HepG2 (cell line): Measurements from ENCODE around the gene ZNF503. TPM values are rescaled to one million over a fixed set of nuclear protein-coding genes. Genes with fewer than 3 reads are reported as not detected.

Experiments used
- ATAC-seq: fragments of 200-7000 bp; cut with Tn5 transposase; 3 replicates; pipeline ENCODE4 v1.9.1; 2020; ENCODE audit warnings: mild to moderate bottlenecking, moderate library complexity
- BruUV-seq: library from RNA; stranded (reverse); fragments of 400-500 nt; replicated peaks from 2 replicates; lab custom pipeline; 2021; lab: Mats Ljungman, UMichigan
- CTCF ChIA-PET: fragments of 300-600 bp; formaldehyde crosslinking; extraction: SDS; loops from one replicate; lab custom pipeline; 2021; ENCODE audit warnings: low total read pairs, inconsistent platforms, low intra/inter-chr PET ratio; lab: Yijun Ruan, JAX
- POLR2A ChIA-PET: fragments of 350-600 bp; sonication (Branson Sonifier 250); formaldehyde crosslinking; loops from one replicate; lab custom pipeline; 2020; ENCODE audit warnings: antibody characterized with exemption, inconsistent platforms; lab: Yijun Ruan, JAX
- DNase-seq: peaks from one replicate; pipeline ENCODE4 v3.0.0-alpha.2; 2015; ENCODE audit warnings: low spot score
- FAIRE-seq: peaks from 3 replicates; lab custom pipeline; 2011; peaks lifted over from hg19 to GRCh38; lab: Jason Lieb, UNC
- H2AFZ ChIP-seq: one replicate; pipeline ENCODE4 v1.6.1; 2011; ENCODE audit warnings: low read length, inconsistent platforms
- H3K27ac ChIP-seq: fragments of 300-600 bp; 3 replicates; pipeline ENCODE4 v1.8.0; 2011; ENCODE audit warnings: mixed run types, mild to moderate bottlenecking, mixed read lengths, low read length, inconsistent platforms; ENCODE audit not compliant: insufficient read depth; ENCODE audit errors: extremely low read length
- H3K27me3 ChIP-seq, 2 experiments: fragments of 200-600 bp in 1 of 2; 2 replicates in 1 of 2; 3 replicates in 1 of 2; pipeline versions ENCODE4 v1.6.0 to v1.8.0; 2011; ENCODE audit warnings: low read length in 2 of 2, mild to moderate bottlenecking in 2 of 2, moderate library complexity in 2 of 2, inconsistent platforms in 1 of 2; ENCODE audit not compliant: insufficient read depth in 2 of 2, control insufficient read depth in 1 of 2
- H3K36me3 ChIP-seq, 2 experiments: fragments of 200-600 bp in 1 of 2; replicated peaks in 1 of 2; 2 replicates in 1 of 2; 3 replicates in 1 of 2; pipeline versions ENCODE4 v1.5.1 to v1.8.0; 2011; ENCODE audit warnings: low read length in 2 of 2, inconsistent platforms in 1 of 2; ENCODE audit not compliant: insufficient read depth in 2 of 2, control insufficient read depth in 1 of 2
- H3K4me1 ChIP-seq: 2 replicates; pipeline ENCODE4 v1.5.1; 2012; ENCODE audit warnings: low read length, inconsistent platforms; ENCODE audit not compliant: insufficient read depth
- H3K4me2 ChIP-seq: 2 replicates; pipeline ENCODE4 v1.6.0; 2011; ENCODE audit warnings: low read depth, low read length, inconsistent platforms
- H3K4me3 ChIP-seq, 3 experiments: fragments of 200-600 bp in 1 of 3; sonication (generic), shearing (Covaris generic) in 1 of 3; replicated peaks in 1 of 3; 2 replicates each; pipeline ENCODE4 v1.5.1; 2011 to 2016; ENCODE audit warnings: low read length in 3 of 3, inconsistent platforms in 2 of 3, low read depth in 2 of 3, mild to moderate bottlenecking in 2 of 3, control low read depth in 1 of 3, mixed read lengths in 1 of 3; ENCODE audit not compliant: insufficient read depth in 1 of 3
- H3K79me2 ChIP-seq: one replicate; pipeline ENCODE4 v1.6.1; 2011; ENCODE audit warnings: low read length, inconsistent platforms; ENCODE audit not compliant: insufficient read depth
- H3K9ac ChIP-seq: 2 replicates; pipeline ENCODE4 v1.6.0; 2011; ENCODE audit warnings: mild to moderate bottlenecking, low read depth, low read length, inconsistent platforms; ENCODE audit not compliant: insufficient read depth
- H3K9me3 ChIP-seq: 2 replicates; pipeline ENCODE4 v1.5.1; 2012; ENCODE audit warnings: mild to moderate bottlenecking, low read length
- H4K20me1 ChIP-seq: 2 replicates; pipeline ENCODE4 v1.6.0; 2011; ENCODE audit warnings: inconsistent platforms, mild to moderate bottlenecking, low read length, moderate library complexity; ENCODE audit not compliant: insufficient read depth
- GPBP1L1 ChIP-seq: sonication (generic); formaldehyde crosslinking; IDR thresholded peaks from 2 replicates; pipeline ENCODE4 v1.5.0; 2020; ENCODE audit warnings: mild to moderate bottlenecking, missing genetic modification reagents
- MXD1 ChIP-seq: sonication (generic); formaldehyde crosslinking; IDR thresholded peaks from 2 replicates; pipeline ENCODE4 v1.4.0; 2020; ENCODE audit warnings: mild to moderate bottlenecking, missing genetic modification reagents
- NFATC3 ChIP-seq: sonication (generic); formaldehyde crosslinking; IDR thresholded peaks from 2 replicates; pipeline ENCODE4 v1.5.1; 2020; ENCODE audit warnings: mild to moderate bottlenecking, missing genetic modification reagents
- NFE2 ChIP-seq: sonication (generic); formaldehyde crosslinking; IDR thresholded peaks from 2 replicates; pipeline ENCODE4 v1.4.0; 2020; ENCODE audit warnings: missing genetic modification reagents
- NFIC ChIP-seq: IDR thresholded peaks from 2 replicates; pipeline ENCODE4 v1.6.1; 2012; ENCODE audit warnings: mild to moderate bottlenecking, low read length, inconsistent platforms
- NPAS2 ChIP-seq: sonication (generic); formaldehyde crosslinking; IDR thresholded peaks from 2 replicates; pipeline ENCODE4 v1.8.0; 2022; ENCODE audit warnings: mild to moderate bottlenecking, missing genetic modification reagents, borderline replicate concordance
- PAXIP1 ChIP-seq: sonication (generic); formaldehyde crosslinking; conservative IDR thresholded peaks from 2 replicates; pipeline ENCODE4 v1.4.0; 2020; ENCODE audit warnings: mild to moderate bottlenecking, missing genetic modification reagents, moderate library complexity
- SSRP1 ChIP-seq: IDR thresholded peaks from 2 replicates; pipeline ENCODE4 v1.6.1; 2016; ENCODE audit warnings: control low read depth
- ZFP36L2 ChIP-seq: sonication (generic); formaldehyde crosslinking; IDR thresholded peaks from 2 replicates; pipeline ENCODE4 v1.4.0; 2020; ENCODE audit warnings: missing genetic modification reagents
- ZNF740 ChIP-seq: sonication (generic); formaldehyde crosslinking; IDR thresholded peaks from 2 replicates; pipeline ENCODE4 v1.4.0; 2020; ENCODE audit warnings: missing genetic modification reagents
- WGBS: methylation state at CpG from one replicate; pipeline ENCODE4 v1.1.6; 2017; ENCODE audit warnings: low lambda C conversion rate; 5-methylcytosine and 5-hydroxymethylcytosine counted together
- in situ Hi-C: cut with HindIII; loops from 2 replicates; pipeline ENCODE4 v1.10.0; 2017; ENCODE audit warnings: low pct_unique_long_range_greater_than_20kb; ENCODE audit not compliant: extremely low pct_ligation_motif_present
- intact Hi-C: fragments of 100-400 bp; cut with micrococcal nuclease; formaldehyde crosslinking; loops from one replicate; pipeline ENCODE4 v1.10.0; 2022; ENCODE audit not compliant: unreplicated experiment
- polyA plus RNA-seq, 8 experiments: library from polyadenylated mRNA; depleted of rRNA in 3 of 8; stranded (reverse) in 7 of 8; unstranded in 1 of 8; fragments of >200 nt; fragmentation: Illumina TruSeq in 4 of 8; extraction: Trizol in 4 of 8; gene quantifications; 2 replicates each; pipeline versions ENCODE4 v1.2.1 to v1.2.3, GENCODE V29; 2011 to 2016; ENCODE audit warnings: low read depth in 4 of 8, missing spikeins in 1 of 8, mixed read lengths in 1 of 8; ENCODE audit not compliant: insufficient read depth in 1 of 8
- total RNA-seq, 5 experiments: library from RNA; depleted of rRNA; stranded (reverse); fragments of >200 nt; fragmentation: Illumina TruSeq; extraction: Trizol; gene quantifications; 2 replicates each; pipeline ENCODE4 v1.2.3, GENCODE V29; 2016; ENCODE audit warnings: low read depth in 1 of 5

The ZNF503 gene
- total and polyA plus RNA-seq, 2 of the 13 experiments (the other 11 are each of a cell fraction or from before 2014, with no cell fraction given): 2.7 to 8.3 TPM

GRCh38 chr10:75386128-75386527 is 15.4 kb downstream of the ZNF503 start:
- DNase-seq (no peak), ATAC-seq (no peak)
- CTCF ChIA-PET: no interaction called here
- H3K4me1 ChIP-seq: 0 out of 2 replicates have a peak, but pooled peaks cover 2% of the 10 kb centered on the region
- in situ Hi-C loops: loop anchor here (10.0 kb wide), 1 partner anchor 919 kb away; no protein-coding TSS in a partner anchor
- BruUV-seq: no TSS peak
- no peak overlapping the region for H3K9ac ChIP-seq
- H3K4me2 ChIP-seq: no peak overlapping the region
- intact Hi-C loops: no loop called here
- TF ChIP-seq SSRP1 (CRISPR knock-in tag): no peak
- TF ChIP-seq GPBP1L1: no peak
- TF ChIP-seq NFE2 (CRISPR knock-in tag): no peak
- TF ChIP-seq MXD1 (CRISPR knock-in tag): no peak
- no peak for TF ChIP-seq ZNF740 (CRISPR knock-in tag)
- no peak for TF ChIP-seq NFATC3
- TF ChIP-seq, all 625 proteins: peak for 0
- FAIRE-seq: no peak
- H3K27ac ChIP-seq: no peak overlapping the region
- H2AFZ ChIP-seq: no peak overlapping the region
- H3K4me3 ChIP-seq: no peak overlapping the region
- WGBS: 47% methylated on average over 3 of the region's 3 CpGs
- no peaks in the 10 kb centered on the region for H3K9me3 ChIP-seq
- no peaks in the 10 kb centered on the region for H3K27me3 ChIP-seq
- no peaks in the 10 kb centered on the region for H4K20me1 ChIP-seq
- no peaks in the 10 kb centered on the region for H3K36me3 ChIP-seq
- POLR2A ChIA-PET: no interaction called here
- H3K79me2 ChIP-seq: no peaks in the 10 kb centered on the region

GRCh38 chr10:75379817-75380216 is 21.7 kb downstream of the ZNF503 start:
- Histone ChIP-seq H3K27ac (no peak overlapping the region), H3K4me3 (no peak overlapping the region), H2AFZ (no peak overlapping the region), H3K9me3 (no peaks in the 10 kb centered on the region), H3K4me1 (peaks cover 15% of the 10 kb centered on the region), H3K27me3 (peaks cover 3 to 17% of the 10 kb centered on the region in 2 experiments; a peak in 4 of 5 replicates), H3K36me3 (no peaks in the 10 kb centered on the region), H4K20me1 (no peaks in the 10 kb centered on the region), H3K79me2 (no peaks in the 10 kb centered on the region), H3K9ac (no peak overlapping the region), H3K4me2 (no peak overlapping the region)
- POLR2A ChIA-PET: no interaction called here
- ATAC-seq (no peak), FAIRE-seq (no peak), DNase-seq (no peak)
- CTCF ChIA-PET: no interaction called here
- 68% methylated on average over 6 of the region's 6 CpGs for WGBS
- in situ Hi-C loops: loop anchor here (10.0 kb wide), 1 partner anchor 925 kb away; no protein-coding TSS in a partner anchor
- intact Hi-C loops: no loop called here
- TF ChIP-seq NFIC (no peak), PAXIP1 (CRISPR knock-in tag) (no peak), ZFP36L2 (CRISPR knock-in tag) (no peak), NPAS2 (CRISPR knock-in tag) (no peak)
- BruUV-seq: no TSS peak
